ENCODE data around the gene TXNL4B. TPM values are rescaled to one million over a fixed set of nuclear protein-coding genes. Genes with fewer than 3 reads are reported as not detected.

The TXNL4B gene
- total RNA-seq, 6 experiments from 2014 or later = 5.9 to 10.4 (median 9.9) TPM

DNA sequence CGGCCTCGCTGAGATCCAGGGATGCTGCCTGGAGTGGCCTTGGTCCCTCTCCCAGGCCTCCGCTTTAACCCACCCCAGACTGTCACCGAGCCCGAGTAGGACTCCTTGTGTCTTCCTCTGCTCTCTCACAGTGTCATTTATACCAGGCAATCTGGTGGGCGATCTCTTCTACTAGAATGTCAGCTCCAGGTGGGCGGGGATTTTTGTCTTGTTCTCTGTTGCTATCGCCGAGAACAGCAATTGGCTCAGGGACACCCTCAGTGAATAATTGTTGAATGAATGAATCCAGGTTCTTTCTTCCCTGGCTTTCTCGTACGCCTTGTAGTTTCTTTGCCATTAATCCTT is 818 bp upstream of the TXNL4B start:
- Mint-ChIP-seq H3K27ac (peak overlapping the region; percentile 96), H3K4me3 (peak overlapping the region; percentile 100), H3K9me3 (no peaks in the 10 kb centered on the region), H3K4me1 (ENCODE audit: low read depth) (peaks cover 37% of the 10 kb centered on the region), H3K36me3 (ENCODE audit: low read depth) (peaks cover 20% of the 10 kb centered on the region), H3K27me3 (ENCODE audit: insufficient read depth) (peaks cover 6% of the 10 kb centered on the region)
- TF ChIP-seq, protein P1, sequence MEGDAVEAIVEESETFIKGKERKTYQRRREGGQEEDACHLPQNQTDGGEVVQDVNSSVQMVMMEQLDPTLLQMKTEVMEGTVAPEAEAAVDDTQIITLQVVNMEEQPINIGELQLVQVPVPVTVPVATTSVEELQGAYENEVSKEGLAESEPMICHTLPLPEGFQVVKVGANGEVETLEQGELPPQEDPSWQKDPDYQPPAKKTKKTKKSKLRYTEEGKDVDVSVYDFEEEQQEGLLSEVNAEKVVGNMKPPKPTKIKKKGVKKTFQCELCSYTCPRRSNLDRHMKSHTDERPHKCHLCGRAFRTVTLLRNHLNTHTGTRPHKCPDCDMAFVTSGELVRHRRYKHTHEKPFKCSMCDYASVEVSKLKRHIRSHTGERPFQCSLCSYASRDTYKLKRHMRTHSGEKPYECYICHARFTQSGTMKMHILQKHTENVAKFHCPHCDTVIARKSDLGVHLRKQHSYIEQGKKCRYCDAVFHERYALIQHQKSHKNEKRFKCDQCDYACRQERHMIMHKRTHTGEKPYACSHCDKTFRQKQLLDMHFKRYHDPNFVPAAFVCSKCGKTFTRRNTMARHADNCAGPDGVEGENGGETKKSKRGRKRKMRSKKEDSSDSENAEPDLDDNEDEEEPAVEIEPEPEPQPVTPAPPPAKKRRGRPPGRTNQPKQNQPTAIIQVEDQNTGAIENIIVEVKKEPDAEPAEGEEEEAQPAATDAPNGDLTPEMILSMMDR (IDR thresholded peaks at IDR 0.05) = no peak
- DNase-seq = peak; percentile 4

DNA sequence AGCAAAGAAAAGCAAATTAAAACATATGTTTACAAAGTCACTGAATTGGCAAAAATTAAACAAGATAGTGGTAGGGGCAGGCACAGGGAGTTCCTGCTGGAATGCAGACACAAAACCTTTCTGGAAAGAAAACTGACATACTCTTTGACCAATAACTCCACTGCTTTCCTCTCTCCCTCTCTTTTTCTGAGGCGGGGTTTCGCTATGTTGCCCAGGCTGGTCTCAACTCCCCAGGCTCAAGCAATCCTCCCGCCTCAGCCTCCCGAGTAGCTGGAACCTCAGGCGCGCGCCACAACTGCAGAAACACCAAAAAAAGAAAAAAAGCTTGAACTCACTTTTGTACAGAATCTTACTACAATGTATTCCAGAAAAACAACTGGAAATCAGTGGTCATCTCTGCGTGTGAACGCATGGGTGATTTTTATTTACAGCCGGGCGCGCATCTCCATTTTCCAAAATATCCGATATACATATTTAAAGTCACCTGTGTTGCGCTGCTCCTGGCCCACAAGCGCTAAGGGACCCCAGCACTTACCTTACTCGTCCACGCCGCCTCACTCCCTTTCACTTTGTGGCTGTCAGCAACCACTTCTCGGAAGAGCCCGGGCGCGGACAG is 480 bp downstream of the TXNL4B start:
- peak; percentile 68 for DNase-seq
- no peaks in the 10 kb centered on the region for H3K9me3 Mint-ChIP-seq
- TF ChIP-seq, protein P1 (IDR thresholded peaks at IDR 0.05) = no peak
- H3K4me1 Mint-ChIP-seq (ENCODE audit: low read depth) = peaks cover 37% of the 10 kb centered on the region
- peaks cover 24% of the 10 kb centered on the region for H3K36me3 Mint-ChIP-seq (ENCODE audit: low read depth)
- H3K27me3 Mint-ChIP-seq (ENCODE audit: insufficient read depth) = peaks cover 4% of the 10 kb centered on the region
- peak overlapping the region; percentile 96 for H3K27ac Mint-ChIP-seq
- peak overlapping the region; percentile 100 for H3K4me3 Mint-ChIP-seq

DNA sequence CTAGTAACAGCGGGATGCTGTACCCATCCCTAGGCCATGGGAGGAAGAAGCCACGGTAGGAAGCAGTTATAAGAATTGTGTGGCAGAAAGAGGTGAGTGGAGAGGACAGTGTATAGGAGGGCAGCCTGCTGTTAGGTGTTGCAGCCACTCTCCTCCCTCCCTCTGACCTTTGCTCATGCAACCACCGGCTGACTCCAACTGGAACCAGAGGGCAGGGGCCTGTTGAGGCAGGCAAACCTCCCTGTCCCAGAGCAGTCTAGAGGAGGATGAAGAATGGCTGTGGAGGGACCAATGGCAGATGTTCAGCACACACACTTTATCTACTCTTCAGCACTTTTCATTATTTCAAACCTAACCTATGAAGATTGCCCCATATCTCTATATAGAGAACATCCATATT is 2.2 kb downstream of the TXNL4B start:
- H3K4me3 Mint-ChIP-seq = peak overlapping the region; percentile 46; the same call in 1 of the 2 replicates
- TF ChIP-seq, protein P1 (IDR thresholded peaks at IDR 0.05) = no peak
- H3K27me3 Mint-ChIP-seq (ENCODE audit: insufficient read depth) = peaks cover 4% of the 10 kb centered on the region
- H3K27ac Mint-ChIP-seq = no peak overlapping the region
- H3K36me3 Mint-ChIP-seq (ENCODE audit: low read depth) = peaks cover 17% of the 10 kb centered on the region
- no peak for DNase-seq
- H3K4me1 Mint-ChIP-seq (ENCODE audit: low read depth) = peaks cover 36% of the 10 kb centered on the region
- no peaks in the 10 kb centered on the region for H3K9me3 Mint-ChIP-seq

DNA sequence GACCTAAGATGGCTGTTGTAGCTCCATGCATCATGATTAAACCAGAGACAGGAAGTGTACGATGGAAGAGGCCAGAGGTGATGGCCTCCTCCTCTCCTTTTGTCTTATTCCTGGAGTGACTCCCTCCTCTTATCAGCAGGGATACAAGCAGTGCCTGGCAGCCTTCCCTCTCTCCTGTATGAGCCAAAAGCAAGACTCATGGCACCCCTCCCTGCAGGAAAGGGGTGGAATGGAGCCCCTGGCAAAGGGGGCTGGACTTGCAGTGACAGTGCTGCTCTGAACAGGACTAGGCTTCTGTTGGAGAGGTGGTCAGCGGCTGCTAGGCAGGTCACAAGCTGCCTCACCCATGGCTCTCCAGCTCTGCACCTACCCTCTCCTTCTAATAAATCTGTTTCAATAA is 8.4 kb downstream of the TXNL4B start:
- TF ChIP-seq, protein P1 (IDR thresholded peaks at IDR 0.05) = no peak
- no peak overlapping the region for H3K27ac Mint-ChIP-seq
- H3K4me1 Mint-ChIP-seq (ENCODE audit: low read depth) = no peaks in the 10 kb centered on the region
- H3K9me3 Mint-ChIP-seq = peaks cover 13% of the 10 kb centered on the region
- H3K36me3 Mint-ChIP-seq (ENCODE audit: low read depth) = peaks cover 35% of the 10 kb centered on the region
- H3K4me3 Mint-ChIP-seq = no peak overlapping the region
- no peaks in the 10 kb centered on the region; the same call in none of the 2 replicates for H3K27me3 Mint-ChIP-seq (ENCODE audit: insufficient read depth)
- DNase-seq = no peak

DNA sequence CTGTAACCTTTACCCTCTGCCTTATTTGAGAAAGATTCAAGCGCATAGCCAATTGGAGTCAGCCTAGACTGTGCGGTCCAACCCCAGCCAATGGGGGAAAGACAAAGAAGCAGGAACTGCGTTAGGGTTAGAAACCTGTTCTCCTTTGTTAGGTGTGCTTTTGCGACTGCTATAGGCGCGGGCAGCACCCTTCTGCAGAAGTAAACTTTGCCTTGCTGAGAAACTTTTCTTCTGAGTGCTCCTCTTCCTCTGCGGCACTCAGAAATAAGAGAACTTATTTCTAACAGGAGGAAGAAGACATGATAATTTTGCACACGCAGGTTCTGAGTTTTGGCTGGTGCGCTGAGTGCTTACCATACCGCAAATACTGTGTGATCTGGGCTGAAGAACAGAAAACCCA is 9.0 kb downstream of the TXNL4B start:
- no peak overlapping the region for H3K4me3 Mint-ChIP-seq
- TF ChIP-seq, protein P1 (IDR thresholded peaks at IDR 0.05) = no peak
- peaks cover 35% of the 10 kb centered on the region for H3K36me3 Mint-ChIP-seq (ENCODE audit: low read depth)
- no peaks in the 10 kb centered on the region; the same call in none of the 2 replicates for H3K27me3 Mint-ChIP-seq (ENCODE audit: insufficient read depth)
- DNase-seq = no peak
- H3K9me3 Mint-ChIP-seq = peaks cover 13% of the 10 kb centered on the region
- H3K27ac Mint-ChIP-seq = no peak overlapping the region
- H3K4me1 Mint-ChIP-seq (ENCODE audit: low read depth) = no peaks in the 10 kb centered on the region

All from HFFc6 (cell line).